NCI-H2196 (cell line): Measurements from ENCODE around the gene CCNH.

Source experiments
- DNase-seq: peaks from one replicate; lab custom pipeline; 2025; ENCODE audit not compliant: unreplicated experiment; lab: John Stamatoyannopoulos, UW

CCNH gene

DNA sequence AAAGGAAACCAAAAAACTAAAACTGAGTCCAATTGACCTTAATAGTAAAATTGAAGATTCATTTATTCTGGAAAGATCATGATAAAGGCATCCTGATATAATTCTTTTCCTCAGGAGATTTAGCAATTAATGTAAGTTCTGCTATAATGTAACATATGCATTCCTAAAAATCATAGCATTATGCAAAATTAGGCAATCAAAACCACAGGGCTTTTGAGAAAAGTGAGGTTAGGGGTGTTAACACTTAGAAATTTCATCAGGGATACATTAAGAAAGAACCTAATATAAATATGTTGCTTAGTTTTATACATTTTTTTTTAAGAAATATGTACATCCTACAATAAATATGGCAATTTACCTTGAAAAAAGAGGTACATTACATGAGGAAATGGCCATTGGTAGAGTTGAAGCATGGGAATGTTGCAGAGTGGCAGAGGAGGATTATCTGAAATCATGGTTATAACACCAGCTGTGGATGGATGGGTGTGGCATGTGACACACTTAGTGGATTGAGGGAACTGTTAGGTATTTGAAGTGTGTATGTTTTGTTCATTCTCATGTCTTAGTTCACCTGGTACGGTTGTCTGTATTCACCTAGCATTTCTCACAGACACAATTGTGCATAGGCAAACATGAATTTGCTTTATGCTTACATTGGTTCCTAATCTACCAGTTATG, 51.1 kb downstream of the CCNH start:
- DNase-seq = no peak

DNA sequence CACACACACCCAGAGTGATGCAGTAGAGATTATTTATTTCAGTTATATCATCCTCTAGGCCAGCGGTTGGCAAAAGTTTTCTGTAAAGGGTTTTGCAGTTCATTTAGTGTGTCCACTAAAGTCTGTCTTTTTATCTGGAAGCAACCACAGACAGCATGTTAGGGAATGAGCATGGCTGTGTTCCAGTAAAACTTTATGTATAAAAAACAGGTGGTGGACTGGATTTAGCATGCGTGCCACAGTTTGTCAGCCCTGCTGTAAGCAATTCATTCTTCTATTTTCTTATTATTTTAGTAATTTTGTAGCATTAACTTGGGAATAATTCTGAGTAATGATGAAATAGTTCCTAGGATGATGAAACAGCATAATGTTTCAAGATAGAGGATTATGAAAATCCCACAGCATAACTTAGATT, 51.7 kb downstream of the CCNH start:
- DNase-seq = no peak

DNA sequence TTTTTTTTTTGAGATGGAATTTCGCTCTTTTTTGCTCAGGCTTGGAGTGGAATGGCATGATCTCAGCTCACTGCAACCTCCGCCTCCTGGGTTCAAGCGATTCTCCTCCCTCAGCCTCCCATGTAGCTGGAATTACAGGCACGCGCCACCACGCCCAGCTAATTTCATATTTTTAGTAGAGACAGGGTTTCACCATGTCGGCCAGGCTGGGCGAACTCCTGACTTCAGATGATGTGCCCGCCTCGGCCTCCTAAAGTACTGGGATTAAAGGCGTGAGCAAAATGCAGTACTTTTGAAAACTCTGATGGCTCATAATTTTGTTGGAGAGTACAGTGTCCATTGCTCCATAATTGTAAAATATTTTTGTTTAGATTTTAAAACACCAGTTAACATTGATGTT, 52.6 kb downstream of the CCNH start:
- no peak for DNase-seq

DNA sequence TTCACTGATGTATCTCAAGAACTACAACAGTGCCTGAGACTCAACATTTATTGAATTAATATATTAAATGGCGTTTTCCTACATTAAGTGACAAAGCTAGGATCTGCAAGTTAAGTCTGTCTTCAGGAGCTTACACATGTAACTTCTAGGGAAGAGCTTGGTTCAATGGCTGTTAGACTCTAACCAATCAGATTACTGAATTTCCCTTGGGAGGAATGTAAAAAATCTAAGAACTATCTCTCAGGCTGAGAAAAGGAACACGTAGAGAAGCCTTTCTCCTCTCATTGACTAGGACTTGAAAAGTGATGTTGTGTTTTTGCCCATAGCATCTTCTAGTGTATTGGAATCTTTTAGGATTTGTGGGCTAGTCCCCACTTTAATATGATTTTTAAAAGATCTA, 53.6 kb downstream of the CCNH start:
- no peak for DNase-seq

DNA sequence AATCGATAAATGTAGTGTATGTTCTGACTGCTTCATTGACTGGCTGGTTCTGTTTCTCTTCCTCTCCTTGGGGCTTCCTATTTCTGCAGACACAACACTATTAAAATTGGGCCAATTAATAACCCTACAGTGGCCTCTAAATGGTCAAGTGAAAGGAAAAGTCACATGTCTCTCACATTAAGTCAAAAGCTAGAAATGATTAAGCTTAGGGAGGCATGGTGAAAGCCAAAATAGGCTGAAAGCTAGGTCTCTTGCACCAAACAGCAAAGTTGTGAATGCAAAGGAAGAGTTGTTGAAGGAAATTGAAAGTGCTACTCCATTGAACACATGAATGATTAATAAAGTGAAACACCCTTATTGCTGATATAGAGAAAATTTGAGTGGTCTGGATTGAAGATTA, 58.2 kb downstream of the CCNH start:
- no peak for DNase-seq

DNA sequence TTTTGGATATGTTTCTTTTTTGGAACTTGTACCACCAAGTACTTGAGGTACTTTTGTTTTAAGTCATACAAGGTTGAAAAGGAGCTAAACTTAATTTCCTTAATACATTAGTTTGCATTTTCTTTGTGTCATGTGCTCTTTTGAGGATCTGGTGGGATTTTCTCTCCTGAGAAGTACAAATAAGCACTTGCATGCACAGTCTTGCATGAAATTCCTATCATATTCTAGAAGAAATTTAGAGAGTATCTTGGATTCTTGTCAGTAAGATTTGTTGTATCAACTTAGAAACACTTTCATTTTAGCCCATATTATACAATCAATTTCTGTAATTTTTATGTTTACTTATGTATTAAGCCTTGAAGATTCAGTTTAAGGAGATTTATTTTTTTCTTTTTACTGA, 64.9 kb downstream of the CCNH start:
- no peak for DNase-seq

DNA sequence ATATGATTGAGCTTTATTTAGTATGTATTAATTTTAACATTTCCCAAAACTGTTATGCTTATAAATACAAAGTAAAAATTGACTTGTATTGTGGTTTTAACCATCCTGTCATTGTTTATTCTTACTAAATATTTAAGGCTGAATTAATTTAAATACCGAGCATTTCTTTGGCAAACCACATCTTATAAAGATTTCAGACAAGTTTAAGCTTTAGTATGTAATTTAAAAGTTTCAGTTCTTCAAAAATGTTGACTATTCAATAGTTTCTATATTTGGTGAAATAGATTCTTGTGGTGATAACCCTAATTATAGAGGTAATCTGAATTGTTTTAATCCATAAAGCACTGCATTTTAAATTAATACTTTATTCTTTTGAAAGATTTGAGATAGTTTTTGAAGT, 65.5 kb downstream of the CCNH start:
- DNase-seq = no peak
